Measurements from ENCODE around the gene PLXNA3.

The PLXNA3 gene

DNA sequence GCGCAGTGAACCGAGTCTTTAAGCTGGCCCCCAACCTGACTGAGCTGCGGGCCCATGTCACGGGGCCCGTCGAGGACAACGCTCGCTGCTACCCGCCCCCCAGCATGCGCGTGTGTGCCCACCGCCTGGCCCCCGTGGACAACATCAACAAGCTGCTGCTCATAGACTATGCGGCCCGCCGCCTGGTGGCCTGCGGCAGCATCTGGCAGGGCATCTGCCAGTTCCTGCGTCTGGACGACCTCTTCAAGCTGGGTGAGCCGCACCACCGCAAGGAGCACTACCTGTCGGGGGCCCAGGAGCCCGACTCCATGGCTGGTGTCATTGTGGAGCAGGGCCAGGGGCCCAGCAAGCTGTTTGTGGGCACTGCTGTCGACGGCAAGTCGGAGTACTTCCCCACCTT, 2.2 kb downstream of the PLXNA3 start:
- DNase-seq, result no peak

DNA sequence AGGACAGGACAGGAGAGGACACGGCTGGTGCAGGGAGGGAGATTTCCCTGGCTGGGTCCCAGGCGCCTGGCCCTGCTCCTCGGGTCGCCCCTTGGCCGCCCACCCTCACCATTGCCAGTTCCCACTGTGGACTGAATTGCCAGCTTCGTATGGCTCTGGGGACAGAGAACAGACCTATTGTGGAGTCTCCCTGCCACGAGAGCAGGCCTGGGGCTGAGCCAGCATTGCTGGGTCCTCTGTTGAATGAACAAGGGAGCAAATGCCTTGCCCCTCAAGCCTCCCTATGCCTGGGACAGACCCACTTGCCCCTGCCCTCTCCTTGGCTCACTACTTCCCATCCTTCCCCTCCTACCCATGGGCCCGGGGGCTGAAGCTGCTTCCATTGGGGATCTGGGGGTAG, 4.3 kb downstream of the PLXNA3 start:
- DNase-seq, result no peak

DNA sequence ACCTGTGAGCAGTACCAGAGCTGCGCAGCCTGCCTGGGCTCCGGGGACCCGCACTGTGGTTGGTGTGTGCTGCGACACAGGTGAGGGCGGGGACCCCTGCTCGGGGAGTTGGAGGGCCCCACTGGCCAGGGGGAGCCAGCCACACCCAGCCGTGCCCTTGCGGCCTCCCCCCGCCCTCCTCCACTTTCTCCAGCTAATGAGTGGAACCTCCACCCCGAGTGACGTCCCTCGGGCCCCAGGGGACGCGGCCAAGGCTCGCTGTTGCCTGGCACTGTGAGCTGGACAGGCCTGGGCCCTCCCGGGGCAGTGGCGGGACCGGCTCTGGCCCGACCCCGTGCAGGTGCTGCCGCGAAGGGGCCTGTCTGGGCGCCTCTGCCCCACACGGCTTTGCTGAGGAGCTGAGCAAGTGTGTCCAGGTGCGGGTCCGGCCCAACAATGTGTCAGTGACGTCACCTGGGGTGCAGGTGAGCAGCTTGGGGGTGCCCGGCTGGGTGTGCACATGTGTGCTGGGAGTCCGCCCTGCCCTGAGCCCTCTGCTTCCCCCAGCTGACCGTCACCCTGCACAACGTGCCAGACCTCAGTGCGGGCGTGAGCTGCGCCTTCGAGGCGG, 5.6 kb downstream of the PLXNA3 start:
- no peak for DNase-seq

DNA sequence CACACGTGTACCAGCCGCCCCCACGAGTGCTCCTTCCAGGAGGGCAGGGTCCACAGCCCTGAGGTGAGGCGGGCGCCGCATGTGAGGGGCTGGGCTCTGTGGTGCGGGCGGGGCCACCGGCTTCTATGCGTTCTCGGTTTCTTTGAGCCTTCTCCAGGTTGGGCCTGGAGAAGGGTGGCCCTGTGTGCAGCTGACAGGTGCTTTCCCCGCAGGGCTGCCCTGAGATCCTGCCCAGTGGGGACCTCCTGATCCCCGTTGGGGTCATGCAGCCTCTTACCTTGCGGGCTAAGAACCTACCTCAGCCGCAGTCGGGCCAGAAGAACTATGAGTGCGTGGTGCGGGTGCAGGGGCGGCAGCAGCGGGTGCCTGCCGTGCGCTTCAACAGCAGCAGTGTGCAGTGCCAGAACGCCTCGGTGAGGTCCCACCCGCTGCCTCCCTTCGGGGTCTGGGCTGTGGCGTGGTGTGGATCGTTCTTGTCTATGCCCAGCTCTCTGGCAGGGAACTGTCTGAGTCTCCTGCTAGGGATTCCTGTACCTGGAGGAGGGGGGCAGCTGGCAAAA, 6.8 kb downstream of the PLXNA3 start:
- DNase-seq, result no peak

DNA sequence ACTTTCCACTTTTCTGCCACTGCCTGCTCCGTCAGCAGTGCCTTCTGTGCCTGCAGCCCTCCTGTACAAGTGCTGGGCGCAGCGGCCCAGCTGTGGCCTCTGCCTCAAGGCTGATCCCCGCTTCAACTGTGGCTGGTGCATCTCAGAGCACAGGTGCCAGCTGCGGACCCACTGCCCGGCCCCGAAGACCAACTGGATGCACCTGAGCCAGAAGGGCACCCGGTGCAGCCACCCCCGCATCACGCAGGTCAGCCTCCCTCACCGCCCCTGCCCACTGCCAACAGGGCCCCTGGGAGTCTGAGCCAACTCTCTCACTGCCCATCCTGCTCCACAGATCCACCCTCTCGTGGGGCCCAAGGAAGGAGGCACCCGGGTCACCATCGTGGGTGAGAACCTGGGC, 7.5 kb downstream of the PLXNA3 start:
- DNase-seq, result no peak

DNA sequence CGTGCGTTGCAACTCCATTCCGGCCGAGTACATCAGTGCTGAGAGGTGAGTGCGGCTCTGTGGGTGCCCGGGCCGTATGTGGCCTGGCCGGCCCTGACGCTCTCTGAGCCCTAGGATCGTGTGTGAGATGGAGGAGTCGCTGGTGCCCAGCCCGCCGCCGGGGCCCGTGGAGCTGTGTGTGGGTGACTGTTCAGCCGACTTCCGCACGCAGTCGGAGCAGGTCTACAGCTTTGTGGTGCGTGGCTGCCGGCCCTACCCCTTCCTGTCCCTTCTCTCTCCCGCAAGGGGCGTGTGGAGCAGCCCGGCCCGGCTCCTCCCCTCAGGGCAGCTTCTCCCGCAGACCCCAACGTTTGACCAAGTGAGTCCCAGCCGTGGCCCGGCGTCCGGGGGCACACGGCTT, 8.0 kb downstream of the PLXNA3 start:
- DNase-seq, result no peak

DNA sequence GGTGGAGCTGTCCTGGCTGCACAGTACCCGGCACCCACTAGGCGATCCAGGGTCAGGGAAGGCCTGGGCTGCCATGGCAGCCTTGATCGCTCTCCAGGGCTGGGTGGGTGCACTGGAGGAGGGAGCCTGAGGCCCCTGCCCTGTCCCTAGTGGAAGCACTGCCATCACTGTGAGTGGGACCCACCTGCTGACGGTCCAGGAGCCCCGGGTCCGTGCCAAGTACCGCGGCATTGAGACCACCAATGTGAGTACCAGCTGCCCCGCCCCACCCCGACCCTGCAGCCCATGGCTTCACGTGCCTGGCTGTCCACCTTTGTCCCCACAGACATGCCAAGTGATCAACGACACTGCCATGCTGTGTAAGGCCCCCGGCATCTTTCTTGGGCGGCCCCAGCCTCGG, 8.8 kb downstream of the PLXNA3 start:
- DNase-seq, result no peak

DNA sequence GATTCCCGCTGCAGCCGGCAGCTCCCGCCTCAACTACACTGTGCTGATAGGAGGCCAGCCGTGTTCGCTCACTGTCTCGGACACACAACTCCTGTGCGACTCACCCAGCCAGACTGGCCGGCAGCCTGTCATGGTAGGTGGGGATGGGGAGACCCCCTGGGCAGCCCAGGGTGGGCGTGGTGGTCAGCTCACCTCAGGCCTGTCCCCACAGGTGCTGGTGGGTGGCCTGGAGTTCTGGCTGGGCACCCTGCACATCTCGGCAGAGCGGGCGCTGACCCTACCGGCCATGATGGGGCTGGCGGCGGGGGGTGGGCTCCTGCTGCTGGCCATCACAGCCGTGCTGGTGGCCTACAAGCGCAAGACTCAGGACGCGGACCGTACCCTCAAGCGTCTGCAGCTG, 9.5 kb downstream of the PLXNA3 start:
- DNase-seq, result no peak

DNA sequence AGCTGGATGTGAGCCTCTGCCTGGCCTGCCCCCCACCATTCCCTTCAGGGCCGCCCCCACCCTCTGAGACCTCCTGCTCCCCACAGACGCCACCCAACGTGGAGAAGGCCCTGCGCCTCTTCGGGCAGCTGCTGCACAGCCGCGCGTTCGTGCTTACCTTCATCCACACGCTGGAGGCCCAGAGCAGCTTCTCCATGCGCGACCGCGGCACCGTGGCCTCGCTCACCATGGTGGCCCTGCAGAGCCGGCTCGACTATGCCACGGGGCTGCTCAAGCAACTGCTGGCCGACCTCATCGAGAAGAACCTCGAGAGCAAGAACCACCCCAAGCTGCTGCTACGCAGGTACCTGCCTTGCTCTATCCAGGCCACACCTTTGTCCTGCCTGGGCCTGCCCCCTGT, 10.1 kb downstream of the PLXNA3 start:
- no peak for DNase-seq

DNA sequence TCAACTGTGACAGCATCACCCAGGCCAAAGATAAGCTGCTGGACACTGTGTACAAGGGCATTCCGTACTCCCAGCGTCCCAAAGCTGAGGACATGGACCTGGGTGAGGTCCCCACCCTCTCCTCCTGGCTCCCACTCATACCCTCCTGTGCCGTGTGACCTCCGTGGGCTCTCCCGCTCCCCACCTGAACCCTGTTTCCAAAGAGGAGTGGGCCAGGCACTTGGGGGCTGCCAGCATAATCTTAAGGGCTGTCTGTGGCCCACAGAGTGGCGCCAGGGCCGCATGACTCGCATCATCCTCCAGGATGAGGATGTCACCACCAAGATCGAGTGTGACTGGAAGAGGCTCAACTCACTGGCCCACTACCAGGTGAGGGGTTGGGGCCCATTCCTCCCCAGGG, 11.0 kb downstream of the PLXNA3 start:
- no peak for DNase-seq

DNA sequence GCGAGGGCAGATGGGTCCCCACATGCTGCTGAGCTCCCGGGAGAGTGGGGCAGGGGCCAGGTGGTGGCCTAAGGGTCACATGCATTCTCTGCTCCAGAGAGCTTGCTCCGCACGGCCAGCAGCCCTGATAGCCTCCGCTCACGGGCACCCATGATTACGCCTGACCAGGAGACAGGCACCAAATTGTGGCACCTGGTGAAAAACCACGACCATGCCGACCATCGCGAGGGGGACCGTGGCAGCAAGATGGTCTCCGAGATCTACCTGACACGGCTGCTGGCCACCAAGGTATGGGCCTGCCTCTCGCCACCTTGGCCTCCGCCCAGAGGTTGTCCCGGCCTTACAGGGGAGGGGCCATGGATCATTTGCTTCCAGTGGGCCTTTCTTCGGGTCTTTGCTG, 11.8 kb downstream of the PLXNA3 start:
- DNase-seq, result no peak

DNA sequence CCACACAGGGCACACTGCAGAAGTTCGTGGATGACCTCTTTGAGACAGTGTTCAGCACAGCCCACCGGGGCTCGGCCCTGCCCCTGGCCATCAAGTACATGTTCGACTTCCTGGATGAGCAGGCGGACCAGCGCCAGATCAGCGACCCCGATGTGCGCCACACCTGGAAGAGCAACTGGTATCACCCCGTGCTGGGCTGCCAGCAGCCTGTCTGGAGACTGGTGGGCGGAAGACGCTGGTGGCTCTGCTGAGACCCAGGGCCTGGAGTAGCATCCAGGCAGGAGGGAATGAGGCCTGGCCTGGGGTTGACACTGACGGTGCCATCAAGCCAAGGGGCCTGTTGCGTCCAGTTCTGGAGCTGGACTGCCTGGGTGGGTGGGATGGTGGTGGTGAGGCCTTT, 12.4 kb downstream of the PLXNA3 start:
- no peak for DNase-seq

DNA sequence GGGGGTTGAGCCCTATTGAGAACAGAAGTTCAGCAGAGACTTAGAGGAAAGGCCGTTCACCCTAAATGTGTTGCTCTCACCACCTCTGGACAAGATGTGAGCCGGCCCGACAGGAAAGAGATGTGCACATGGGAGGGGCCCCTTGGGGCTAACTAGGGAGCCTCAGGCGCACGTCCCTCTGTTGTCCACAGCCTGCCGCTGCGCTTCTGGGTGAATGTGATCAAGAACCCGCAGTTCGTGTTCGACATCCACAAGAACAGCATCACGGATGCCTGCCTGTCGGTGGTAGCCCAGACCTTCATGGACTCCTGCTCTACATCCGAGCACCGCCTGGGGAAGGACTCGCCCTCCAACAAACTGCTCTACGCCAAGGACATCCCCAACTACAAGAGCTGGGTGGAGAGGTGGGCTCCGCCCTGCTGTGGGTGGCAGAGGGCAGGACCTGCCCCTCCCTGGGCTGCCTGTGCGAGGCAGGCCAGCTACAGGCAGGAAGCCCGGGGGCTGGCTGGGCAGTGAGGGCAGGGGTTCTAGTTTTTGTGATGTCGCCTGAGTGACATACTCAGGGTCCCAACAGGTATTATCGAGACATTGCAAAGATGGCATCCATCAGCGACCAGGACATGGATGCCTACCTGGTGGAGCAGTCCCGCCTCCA, 13.0 kb downstream of the PLXNA3 start:
- no peak for DNase-seq

DNA sequence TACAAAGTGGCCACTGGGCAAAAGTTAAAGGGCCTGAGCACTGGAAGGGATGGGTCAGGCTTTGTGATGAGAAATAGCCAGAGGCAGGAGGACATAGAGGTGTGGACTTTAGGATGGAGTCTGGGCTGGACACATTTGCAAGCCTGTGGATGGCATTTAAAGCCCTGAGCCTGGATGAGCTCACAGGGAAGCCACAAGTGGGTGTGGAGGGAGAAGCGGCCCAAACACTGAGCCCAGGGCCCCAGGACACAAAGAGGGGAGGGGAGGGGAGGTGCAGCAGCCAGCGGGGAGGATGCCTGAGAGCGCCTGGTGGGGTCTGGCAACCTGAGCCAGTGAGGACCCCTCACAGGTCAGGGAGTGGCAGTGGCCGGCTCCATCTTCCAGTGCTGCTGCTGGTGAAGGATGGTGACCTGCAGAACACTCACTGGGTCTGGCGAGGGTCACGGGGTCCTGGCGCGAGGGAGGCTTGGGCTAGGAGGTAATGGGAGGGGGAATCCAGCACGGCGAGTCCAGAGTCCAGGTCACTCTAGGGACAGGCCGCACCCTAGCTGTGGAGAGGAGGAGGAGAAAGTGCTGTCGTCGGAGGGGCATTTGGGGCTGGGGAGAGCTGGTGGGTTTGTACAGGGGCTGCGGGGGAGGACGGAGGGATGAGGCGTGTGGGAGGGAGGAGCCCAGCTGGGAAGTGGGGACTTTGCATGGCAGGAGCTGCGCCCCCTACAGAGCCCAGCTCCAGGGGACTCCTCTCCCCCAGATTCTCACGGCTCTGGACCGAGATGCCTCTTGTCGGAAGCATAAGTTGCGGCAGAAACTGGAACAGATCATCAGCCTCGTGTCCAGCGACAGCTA, 14.0 kb downstream of the PLXNA3 start:
- DNase-seq, result no peak

DNA sequence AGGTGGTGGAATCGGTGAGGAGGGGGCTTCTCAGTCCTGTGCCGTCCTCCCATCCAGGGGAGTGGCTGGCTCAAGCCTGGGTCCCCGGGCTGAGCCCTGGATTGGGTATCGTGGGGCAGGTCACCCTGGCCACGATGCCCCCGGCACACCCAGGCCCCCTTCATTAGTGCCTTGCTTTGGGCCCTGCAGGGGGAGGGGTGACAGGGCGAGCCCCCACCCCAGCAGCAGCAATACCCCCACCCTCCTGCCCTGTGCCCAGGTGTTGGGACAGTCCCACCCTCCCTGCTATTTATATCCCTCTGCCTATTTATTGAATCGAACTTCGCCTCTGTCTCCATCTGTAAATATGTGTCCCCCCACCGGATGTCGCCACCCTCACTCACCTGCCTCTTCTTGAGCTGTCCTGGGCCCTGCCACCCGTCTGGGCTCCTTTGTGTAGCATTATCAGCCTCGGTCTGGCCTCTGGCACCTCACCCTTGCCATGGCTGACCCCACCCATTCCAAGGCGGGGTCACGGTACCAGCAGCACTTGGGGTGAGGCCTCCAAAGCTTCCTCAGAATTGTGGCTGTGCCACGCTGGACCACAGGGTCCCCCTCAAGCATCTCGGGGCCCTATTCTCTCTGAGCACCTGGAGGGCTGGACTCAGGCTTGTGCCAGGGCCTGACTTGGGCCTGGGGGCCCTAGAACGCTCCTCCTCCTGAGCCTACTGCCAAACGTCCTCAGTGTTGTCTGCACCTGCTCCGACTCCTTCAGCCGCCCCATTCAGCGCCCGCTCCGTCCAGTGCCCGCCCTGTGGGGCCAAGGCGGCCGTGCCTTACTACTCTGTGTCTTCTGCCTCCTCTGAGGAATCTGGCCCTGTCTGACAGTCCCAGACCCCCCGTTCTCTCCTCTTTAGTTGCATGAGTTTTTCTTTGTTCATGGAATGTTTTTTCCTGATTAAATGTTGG, 14.9 kb downstream of the PLXNA3 start:
- no peak for DNase-seq

DNA sequence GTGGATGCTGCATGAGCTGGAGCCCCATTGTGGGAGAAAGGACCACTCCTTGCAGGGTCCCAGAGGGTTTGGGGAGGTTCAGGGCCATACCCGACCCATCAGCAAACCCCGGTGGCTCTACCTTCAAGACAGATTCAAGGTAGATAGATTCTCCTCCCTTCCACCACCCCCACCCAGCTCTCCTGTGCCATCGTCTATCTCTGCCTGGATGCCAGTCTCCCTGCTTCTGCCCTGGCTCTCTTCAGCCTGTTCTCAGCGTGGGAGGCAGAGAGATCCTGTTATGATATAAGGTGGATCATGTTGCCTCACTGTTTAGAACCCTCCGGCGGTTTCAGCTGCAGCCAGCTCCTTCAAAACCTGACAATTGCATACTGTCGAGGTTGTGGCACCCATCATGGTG, 15.6 kb downstream of the PLXNA3 start:
- no peak for DNase-seq

DNA sequence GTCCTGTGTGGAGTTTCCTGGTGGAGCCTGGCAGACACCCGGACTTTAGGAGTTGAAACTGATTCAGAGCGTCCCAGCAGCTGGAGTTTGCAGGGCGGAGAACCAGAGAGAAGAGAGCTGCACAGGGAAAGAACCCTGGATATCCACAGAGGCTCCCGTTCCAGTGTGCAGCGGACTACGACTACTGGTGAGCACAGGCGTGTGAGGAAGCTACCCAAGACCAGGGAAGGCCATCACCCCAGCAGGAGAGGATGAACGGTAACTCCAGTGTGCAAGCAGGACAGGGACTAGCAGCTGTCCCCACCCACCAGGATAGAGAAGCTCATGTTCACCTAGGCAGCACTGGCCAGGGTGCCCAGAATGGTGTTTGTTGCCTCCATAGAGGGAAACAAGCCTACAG, 18.7 kb downstream of the PLXNA3 start:
- DNase-seq, result no peak

DNA sequence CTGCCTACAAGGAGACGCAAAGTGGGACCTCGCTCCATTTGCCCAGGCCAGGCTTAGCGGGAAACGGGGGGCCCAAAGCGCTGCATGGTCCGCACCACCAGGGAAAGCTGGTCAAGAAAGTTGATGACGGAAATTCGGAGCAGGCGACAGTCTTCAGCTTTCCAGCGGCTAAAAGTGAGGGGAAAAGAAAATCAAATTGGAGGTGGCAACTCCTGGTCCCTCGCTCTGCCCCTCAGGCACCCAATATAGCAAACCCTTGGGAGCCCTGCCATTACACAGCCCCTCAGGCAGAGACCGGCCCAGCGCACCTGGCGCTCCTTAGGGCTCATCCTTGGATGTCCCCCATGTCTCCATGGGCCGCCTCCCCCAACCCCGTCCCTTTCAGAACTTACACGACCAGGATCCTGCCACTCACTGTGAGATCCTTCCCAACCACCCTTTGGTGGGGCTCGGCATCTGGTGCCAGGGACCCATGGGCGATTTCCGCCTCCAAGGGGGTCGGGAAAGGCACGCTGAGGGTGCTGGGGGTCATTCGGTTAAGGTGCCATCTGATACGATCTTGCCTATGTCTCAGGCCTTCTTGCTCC, 19.9 kb downstream of the PLXNA3 start:
- no peak for DNase-seq

DNA sequence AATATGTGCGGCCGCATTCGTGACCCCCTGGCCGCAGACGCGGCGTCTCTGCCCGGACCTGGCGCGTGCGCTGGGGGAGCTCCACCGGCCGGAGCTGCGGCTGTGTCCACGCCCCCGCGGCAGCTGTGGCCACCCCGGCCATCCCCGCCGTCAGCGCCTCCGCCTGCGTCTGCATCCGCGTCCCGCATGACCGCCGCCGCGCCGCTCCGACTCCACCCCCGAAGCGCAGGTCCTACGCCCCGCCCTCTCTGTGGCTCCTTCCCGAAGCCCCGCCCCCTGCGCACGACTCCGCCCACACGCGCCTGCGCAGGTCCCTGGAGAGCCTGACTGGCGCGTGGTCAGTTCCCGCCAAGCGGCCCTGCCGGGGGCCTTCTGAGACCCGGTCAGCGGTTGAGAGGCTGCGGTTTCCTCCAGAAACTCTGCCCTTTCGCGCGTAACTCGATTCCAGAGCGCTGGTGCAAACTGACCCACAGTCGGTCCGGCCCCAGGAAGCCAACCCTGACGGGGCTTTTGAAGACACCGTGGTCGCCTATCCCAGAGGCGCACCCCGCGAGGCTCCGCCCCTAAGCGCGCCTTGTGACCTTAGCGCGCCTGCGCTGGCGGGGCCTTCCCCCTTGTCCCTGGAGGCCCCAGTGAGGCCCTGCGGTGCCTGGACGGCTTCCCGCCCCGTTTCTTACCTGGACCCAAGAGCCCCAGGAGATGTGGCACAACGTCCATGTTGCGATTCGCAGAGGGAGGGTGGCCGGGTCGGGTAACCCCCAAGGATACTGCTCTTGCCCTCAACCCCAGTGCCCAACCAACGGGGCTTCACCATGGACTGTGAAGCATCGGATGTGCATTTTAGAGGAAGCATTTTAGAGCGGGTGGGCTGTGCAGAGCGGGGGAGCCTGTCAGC, 20.9 kb downstream of the PLXNA3 start, which contains the start of gene LAGE3:
Gene LAGE3 (minus strand): TSS at position 554 of the 895 bp plus-strand sequence. CDS start 366 bp downstream, at position 188.
- DNase-seq, result peak; percentile 96

DNA sequence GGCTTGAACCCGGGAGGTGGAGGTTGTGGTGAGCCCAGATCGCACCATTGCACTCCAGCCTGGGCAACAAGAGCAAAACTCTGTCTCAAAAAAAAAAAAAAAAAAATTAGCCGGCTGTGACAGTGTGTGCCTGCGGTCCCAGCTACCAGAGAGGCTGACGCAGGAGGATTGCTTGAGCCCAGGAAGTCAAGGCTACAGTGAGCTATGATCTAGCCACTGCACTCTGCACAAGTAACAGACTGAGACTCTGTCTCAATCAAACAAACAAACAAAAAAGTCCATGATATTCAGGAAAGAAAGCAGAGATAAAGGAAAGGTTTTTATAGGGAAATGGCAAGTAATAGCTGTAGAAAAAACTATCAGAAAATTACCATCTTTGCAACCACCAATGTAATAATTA, 23.1 kb downstream of the PLXNA3 start:
- DNase-seq, result no peak

Measured in activated CD8-positive, alpha-beta memory T cell treated with anti-CD3 and anti-CD28 coated beads, Interleukin-2, amount 50 U/mL, for 48 hours (primary cell).